Ovary (tissue), 9 donors: ENCODE results near the gene USH1G. TPM values are rescaled to one million over a fixed set of nuclear protein-coding genes. Genes with fewer than 3 reads are reported as not detected.

Source experiments
- DNase-seq, 5 donors: peaks; one replicate each; pipeline ENCODE4 v3.0.0-alpha.2; 2019 to 2020
- H3K27ac ChIP-seq, 2 donors: fragments of 200-600 bp; one replicate each; pipeline versions ENCODE4 v1.5.1 to v1.8.0; 2019 to 2022
- H3K27me3 ChIP-seq: fragments of 200-600 bp; one replicate; pipeline ENCODE4 v1.8.0; 2022
- H3K36me3 ChIP-seq: fragments of 200-600 bp; sonication (generic); one replicate; pipeline ENCODE4 v1.5.1; 2019
- H3K4me1 ChIP-seq: one replicate; pipeline ENCODE4 v1.8.1; 2013; ENCODE audit warnings: mild to moderate bottlenecking, moderate library complexity; ENCODE audit not compliant: insufficient read depth
- H3K4me3 ChIP-seq: fragments of 200-600 bp; sonication (generic); one replicate; pipeline ENCODE4 v1.5.1; 2017
- H3K9me3 ChIP-seq, 2 donors: fragments of 200-600 bp in 1 of 2; sonication (generic) in 1 of 2; one replicate each; pipeline versions ENCODE4 v1.5.1 to v1.8.1; 2013 to 2019; ENCODE audit warnings: mild to moderate bottlenecking in 1 of 2, moderate library complexity in 1 of 2
- EP300 ChIP-seq: sonication (generic); formaldehyde crosslinking; IDR thresholded peaks from one replicate; pipeline ENCODE4 v1.6.1; 2017; ENCODE audit warnings: antibody characterized with exemption
- POLR2A ChIP-seq: fragments of 450-650 bp; IDR thresholded peaks from one replicate; pipeline ENCODE4 v1.6.1; 2017; ENCODE audit warnings: antibody characterized with exemption, mild to moderate bottlenecking, moderate library complexity
- WGBS, 3 donors: extraction: QIAGEN DNeasy Blood & Tissue Kit in 1 of 3; methylation state at CpG; one replicate each; pipeline versions ENCODE4 v1.1.5 to v1.1.7; 2013 to 2017; 5-methylcytosine and 5-hydroxymethylcytosine counted together
- intact Hi-C, 4 donors: fragments of 100-400 bp; cut with DNase I; formaldehyde crosslinking; loops; one replicate each; pipeline versions ENCODE4 v1.11.0 to v1.15.1; 2022 to 2023
- polyA plus RNA-seq, 2 donors: library from polyadenylated mRNA; stranded (reverse); fragments of 200-250 nt in 1 of 2; fragments of 350-450 nt in 1 of 2; fragmentation: Illumina TruSeq in 1 of 2; extraction: RNeasy Lipid Tissue Mini Kit (QIAGEN cat#74804) in 1 of 2; gene quantifications; one replicate each; pipeline ENCODE4 v1.2.3, GENCODE V29; 2013 to 2014
- total RNA-seq, 7 donors: library from RNA; depleted of rRNA in 2 of 7; stranded (reverse); fragments of >200 nt in 2 of 7; fragmentation: NEBNext Ultra II Directional in 3 of 7; extraction: Animal tissue kit (Norgen Biotek cat#: 25700) in 3 of 7; gene quantifications; one replicate each; pipeline versions ENCODE4 v1.1.0 to v1.2.4, GENCODE V29; 2016 to 2023
- TF ChIP-seq, protein P1 (sequence below), 3 donors: fragments of 450-650 bp in 2 of 3; fragments of 200-600 bp in 1 of 3; IDR thresholded peaks; one replicate each; pipeline versions ENCODE4 v1.5.1 to v1.8.0; 2016 to 2022; ENCODE audit warnings: antibody characterized with exemption in 3 of 3, mild to moderate bottlenecking in 1 of 3
- donor health status: DM: no; HTN: no; CAD: no; lungs with moderate emphysema.
- donor health status: DM: no; HTN: no; CAD: no.
- donor health status: Bipolar disorder and iron deficiency.
- donor health status: DM: yes; HTN: yes; CAD: no.
- donor health status: DM: no; HTN: no; CAD: no.
- donor health status: DM: yes; HTN: yes; CAD: no.

Gene USH1G
- total and polyA plus RNA-seq, 9 donors = 0.08 to 1.4 (median 0.61) TPM

DNA sequence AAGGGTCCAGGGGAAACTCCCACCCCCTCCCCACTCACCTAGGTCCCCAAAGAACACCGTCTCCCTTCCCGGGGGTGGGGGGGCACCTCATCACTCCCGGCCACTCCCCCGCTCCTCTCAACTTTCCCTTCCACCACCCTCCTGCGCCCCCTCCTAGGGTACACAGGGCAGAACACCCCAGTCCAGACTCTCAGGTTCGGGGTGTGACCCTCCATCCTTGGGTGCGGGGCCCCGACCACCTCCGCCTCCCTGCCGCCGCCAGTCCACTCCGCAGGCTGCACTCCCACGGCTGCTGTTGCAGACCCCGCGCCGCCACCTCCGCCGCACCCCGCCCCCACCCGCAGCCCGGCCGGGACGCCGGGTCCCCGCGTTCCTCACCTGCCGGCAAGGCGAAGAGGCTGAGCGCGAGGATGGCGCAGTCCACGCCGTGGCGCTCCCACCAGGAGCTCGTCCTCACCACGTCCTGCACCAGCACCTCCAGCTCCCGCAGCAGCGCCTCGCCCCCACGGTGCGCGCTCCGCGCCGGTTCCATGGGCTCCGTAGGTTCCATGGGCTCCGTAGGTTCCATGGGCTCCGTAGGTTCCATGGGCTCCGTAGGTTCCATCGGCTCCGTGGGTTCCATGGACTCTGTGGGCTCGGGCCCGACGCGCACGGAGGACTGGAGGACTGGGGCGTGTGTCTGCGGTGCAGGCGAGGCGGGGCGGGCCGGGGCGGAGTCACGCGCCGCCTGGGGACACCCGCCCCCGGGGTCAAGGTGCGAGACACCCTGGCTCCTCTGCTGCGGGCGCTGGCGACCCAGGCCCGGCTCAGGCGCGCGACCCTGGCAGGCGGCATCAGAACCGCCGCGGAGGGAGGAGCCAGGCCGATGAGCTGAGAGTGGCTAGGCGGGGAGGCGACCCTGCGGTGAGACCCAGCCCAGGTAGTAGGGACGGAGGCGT is 29.8 kb downstream of the USH1G start, which contains the start of gene FADS6:
Gene FADS6 (minus strand): TSS at position 660 of the 938 bp plus-strand sequence. CDS start 38 bp downstream, at position 622.
- WGBS, 3 donors = 1 to 4% (median 2%) methylated on average over 59 to 86 of the region's 86 CpGs
- intact Hi-C loops = no loop called here
- TF ChIP-seq POLR2A = no peak
- TF ChIP-seq, protein P1, sequence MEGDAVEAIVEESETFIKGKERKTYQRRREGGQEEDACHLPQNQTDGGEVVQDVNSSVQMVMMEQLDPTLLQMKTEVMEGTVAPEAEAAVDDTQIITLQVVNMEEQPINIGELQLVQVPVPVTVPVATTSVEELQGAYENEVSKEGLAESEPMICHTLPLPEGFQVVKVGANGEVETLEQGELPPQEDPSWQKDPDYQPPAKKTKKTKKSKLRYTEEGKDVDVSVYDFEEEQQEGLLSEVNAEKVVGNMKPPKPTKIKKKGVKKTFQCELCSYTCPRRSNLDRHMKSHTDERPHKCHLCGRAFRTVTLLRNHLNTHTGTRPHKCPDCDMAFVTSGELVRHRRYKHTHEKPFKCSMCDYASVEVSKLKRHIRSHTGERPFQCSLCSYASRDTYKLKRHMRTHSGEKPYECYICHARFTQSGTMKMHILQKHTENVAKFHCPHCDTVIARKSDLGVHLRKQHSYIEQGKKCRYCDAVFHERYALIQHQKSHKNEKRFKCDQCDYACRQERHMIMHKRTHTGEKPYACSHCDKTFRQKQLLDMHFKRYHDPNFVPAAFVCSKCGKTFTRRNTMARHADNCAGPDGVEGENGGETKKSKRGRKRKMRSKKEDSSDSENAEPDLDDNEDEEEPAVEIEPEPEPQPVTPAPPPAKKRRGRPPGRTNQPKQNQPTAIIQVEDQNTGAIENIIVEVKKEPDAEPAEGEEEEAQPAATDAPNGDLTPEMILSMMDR (IDR thresholded peaks at IDR 0.05) = no peak
- Histone ChIP-seq H3K27me3 (no peaks in the 10 kb centered on the region), H3K4me1 (peaks cover 3% of the 10 kb centered on the region), H3K4me3 (no peak within 1 kb of the TSS), H3K36me3 (no peaks in the 10 kb centered on the region), H3K27ac (no peak within 1 kb of the TSS), H3K9me3 (no peaks in the 10 kb centered on the region)
- DNase-seq = no peak

DNA sequence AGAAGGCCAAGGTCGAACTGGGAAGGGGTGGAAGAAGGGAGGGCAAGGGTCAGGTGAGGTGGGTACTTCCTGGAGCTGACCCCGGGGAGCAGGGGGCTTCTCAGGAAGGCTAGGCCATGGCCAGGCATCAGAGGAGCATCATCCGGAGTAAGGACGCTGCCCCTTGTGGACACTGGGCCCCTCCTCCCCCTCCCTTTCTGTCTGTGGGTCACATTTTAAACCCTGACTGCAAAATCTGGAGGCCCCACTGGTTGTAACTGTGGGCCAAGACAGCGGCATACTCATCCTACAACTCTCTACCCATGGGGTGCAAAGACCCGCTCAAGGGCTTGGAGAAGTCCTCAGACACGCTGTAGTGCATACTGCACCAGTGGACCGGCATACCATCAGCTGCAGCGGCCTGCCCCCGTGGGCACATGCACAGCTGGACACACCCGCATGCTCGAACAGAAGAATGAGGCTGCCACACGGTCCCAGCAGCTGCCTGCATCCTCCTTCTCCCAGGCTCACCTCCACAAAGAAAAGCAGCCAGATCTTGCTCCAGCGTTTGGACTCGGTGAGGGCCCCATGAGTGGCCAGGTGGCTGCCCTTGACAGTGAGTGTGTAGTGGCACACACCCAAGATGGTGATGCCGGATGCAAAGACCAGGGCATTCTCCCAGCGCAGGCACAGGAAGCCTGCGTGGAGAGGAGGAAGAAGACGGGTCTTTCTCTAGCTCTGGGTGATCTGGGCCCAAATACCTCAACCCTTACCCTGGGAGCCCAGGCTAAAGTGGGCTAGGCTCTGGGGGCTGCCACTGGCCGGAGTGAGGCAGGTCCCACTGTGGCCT is 30.8 kb downstream of the USH1G start:
- Histone ChIP-seq H3K27me3 (no peaks in the 10 kb centered on the region), H3K27ac (no peak overlapping the region), H3K9me3 (no peaks in the 10 kb centered on the region), H3K4me3 (no peak overlapping the region), H3K36me3 (no peaks in the 10 kb centered on the region), H3K4me1 (peaks cover 3% of the 10 kb centered on the region)
- TF ChIP-seq EP300 (no peak), POLR2A (no peak)
- TF ChIP-seq, protein P1 (IDR thresholded peaks at IDR 0.05) = no peak
- WGBS, 3 donors = 64 to 74% (median 65%) methylated on average over 20 of the region's 20 CpGs
- intact Hi-C loops = no loop called here
- DNase-seq = no peak

DNA sequence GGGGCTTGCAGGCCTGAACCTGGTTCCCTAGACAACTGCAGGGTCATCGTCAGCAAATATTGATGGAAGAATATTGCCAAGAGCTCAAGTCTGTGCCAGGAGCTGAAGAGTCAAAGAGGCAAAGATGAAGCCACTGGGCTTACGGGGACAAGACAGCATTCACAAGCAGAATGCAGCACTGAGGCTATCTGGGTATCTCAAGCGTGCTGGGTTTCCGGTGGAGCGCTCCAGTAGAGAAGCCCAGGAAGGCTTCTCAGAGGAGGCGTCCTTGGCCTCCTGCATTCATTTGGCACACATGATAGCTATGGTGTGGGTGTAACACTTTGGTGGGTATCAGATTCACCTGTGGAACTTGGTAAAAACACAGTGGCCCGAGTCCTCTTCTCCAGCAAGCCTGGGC is 32.5 kb downstream of the USH1G start:
- WGBS, 3 donors = 84 to 90% (median 88%) methylated on average over 7 of the region's 7 CpGs
- Histone ChIP-seq H3K4me3 (no peak overlapping the region), H3K27me3 (no peaks in the 10 kb centered on the region), H3K27ac (no peak overlapping the region), H3K36me3 (no peaks in the 10 kb centered on the region), H3K9me3 (no peaks in the 10 kb centered on the region), H3K4me1 (peaks cover 3% of the 10 kb centered on the region)
- TF ChIP-seq POLR2A (no peak), EP300 (no peak)
- TF ChIP-seq, protein P1 (IDR thresholded peaks at IDR 0.05) = no peak
- DNase-seq = no peak
- intact Hi-C loops = no loop called here

DNA sequence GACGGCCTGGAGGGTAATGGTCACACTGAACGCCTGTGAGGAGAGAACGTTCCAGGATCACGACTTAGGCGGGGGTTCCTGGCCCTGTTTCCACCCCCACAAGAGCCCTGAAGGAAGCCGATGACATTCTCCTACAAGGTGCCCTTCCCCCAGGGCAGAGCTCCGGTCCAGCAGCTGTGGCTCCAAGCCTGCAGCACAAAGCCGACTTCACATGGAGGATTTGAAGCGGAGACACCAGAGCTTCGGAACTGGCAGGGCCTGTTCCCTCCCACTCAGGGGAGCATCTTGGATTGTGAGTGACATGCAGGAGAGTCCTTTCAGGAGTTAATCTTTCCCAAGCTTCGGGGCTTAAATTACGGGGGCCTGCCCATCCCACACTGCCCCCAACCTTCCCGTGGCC is 34.6 kb downstream of the USH1G start:
- intact Hi-C loops = no loop called here
- Histone ChIP-seq H3K4me1 (peaks cover 3% of the 10 kb centered on the region), H3K27ac (no peak overlapping the region), H3K36me3 (no peaks in the 10 kb centered on the region), H3K4me3 (no peak overlapping the region), H3K27me3 (no peaks in the 10 kb centered on the region), H3K9me3 (no peaks in the 10 kb centered on the region)
- DNase-seq = no peak
- WGBS, 3 donors = 50 to 57% (median 53%) methylated on average over 13 of the region's 13 CpGs
- TF ChIP-seq EP300 = no peak
- TF ChIP-seq, protein P1 (IDR thresholded peaks at IDR 0.05) = no peak
- no peak for TF ChIP-seq POLR2A
